HAP-1 (cell line): ENCODE measurements around the gene EYS.

ENCODE experiments used
- DNase-seq, 2 experiments: peaks; one replicate each; pipeline ENCODE4 v3.0.0-alpha.2; 2016 to 2020; ENCODE audit warnings: low spot score in 2 of 2
- H3K27me3 ChIP-seq: fragments of 250-450 bp; sonication (Bioruptor Pico); 2 replicates; pipeline ENCODE4 v1.5.1; 2020; ENCODE audit warnings: low read depth, mild to moderate bottlenecking, moderate library complexity
- H3K36me3 ChIP-seq: fragments of 250-450 bp; sonication (Bioruptor Pico); replicated peaks from 2 replicates; pipeline ENCODE4 v1.5.1; 2020; ENCODE audit warnings: mild to moderate bottlenecking
- H3K4me1 ChIP-seq: fragments of 250-450 bp; sonication (Bioruptor Pico); 2 replicates; pipeline ENCODE4 v1.5.1; 2020; ENCODE audit warnings: mild to moderate bottlenecking
- H3K4me3 ChIP-seq: fragments of 250-450 bp; sonication (Bioruptor Pico); 2 replicates; pipeline ENCODE4 v1.5.1; 2020; ENCODE audit warnings: mild to moderate bottlenecking, moderate library complexity
- H3K9me3 ChIP-seq: fragments of 250-450 bp; sonication (Bioruptor Pico); 2 replicates; pipeline ENCODE4 v1.5.1; 2020; ENCODE audit warnings: mild to moderate bottlenecking, moderate library complexity
- in situ Hi-C: fragments of 300-500 bp; cut with MboI; formaldehyde crosslinking; loops from 3 replicates; pipeline ENCODE4 v1.14.3; 2020; ENCODE audit warnings: low sequenced_read_pairs, inconsistent platforms, mixed read lengths

EYS gene

DNA sequence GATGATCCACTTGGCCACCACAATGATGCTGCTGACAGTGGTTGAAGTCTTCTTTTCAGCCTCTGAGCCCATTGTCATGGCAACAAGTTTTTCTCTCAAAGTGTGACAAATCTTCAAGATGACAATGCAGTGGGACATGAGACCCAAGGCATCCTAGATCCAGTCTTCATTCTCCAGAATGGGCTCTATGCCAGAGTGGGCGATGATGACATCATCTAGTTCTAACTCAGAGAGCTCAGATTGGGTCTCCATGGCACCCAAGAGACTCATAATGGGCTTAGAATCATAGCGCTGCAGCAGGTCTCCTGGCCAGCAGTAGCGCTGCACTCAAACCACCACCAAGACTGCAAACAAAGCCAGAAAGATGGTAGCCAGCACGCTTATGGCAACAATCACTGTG, 973.6 kb downstream of the EYS start:
- H3K27me3 ChIP-seq, result no peaks in the 10 kb centered on the region
- H3K36me3 ChIP-seq, result no peaks in the 10 kb centered on the region
- no peak overlapping the region for H3K4me3 ChIP-seq
- in situ Hi-C loops, result no loop called here
- H3K9me3 ChIP-seq, result no peaks in the 10 kb centered on the region
- no peaks in the 10 kb centered on the region for H3K4me1 ChIP-seq
- DNase-seq, result no peak

- Histone ChIP-seq H3K27me3 (no peaks in the 10 kb centered on the region), H3K36me3 (no peaks in the 10 kb centered on the region), H3K4me3 (no peak overlapping the region), H3K9me3 (no peaks in the 10 kb centered on the region), H3K4me1 (no peaks in the 10 kb centered on the region)
- DNase-seq, result no peak
- in situ Hi-C loops, result no loop called here
These were observed 974.1 kb downstream of the EYS start for GRCh38 chr6:64732888-64733287.

- in situ Hi-C loops, result no loop called here
- no peak overlapping the region for H3K4me3 ChIP-seq
- H3K4me1 ChIP-seq, result no peaks in the 10 kb centered on the region
- H3K9me3 ChIP-seq, result no peaks in the 10 kb centered on the region
- no peak for DNase-seq
- no peaks in the 10 kb centered on the region for H3K27me3 ChIP-seq
- H3K36me3 ChIP-seq, result no peaks in the 10 kb centered on the region
These were observed 977.5 kb downstream of the EYS start for GRCh38 chr6:64729522-64729921.

- in situ Hi-C loops, result no loop called here
- H3K4me3 ChIP-seq, result no peak overlapping the region
- no peak for DNase-seq
- H3K9me3 ChIP-seq, result no peaks in the 10 kb centered on the region
- no peaks in the 10 kb centered on the region for H3K27me3 ChIP-seq
- no peaks in the 10 kb centered on the region for H3K4me1 ChIP-seq
- no peaks in the 10 kb centered on the region for H3K36me3 ChIP-seq
These were observed 980.0 kb downstream of the EYS start for GRCh38 chr6:64727075-64727474.

- Histone ChIP-seq H3K27me3 (no peaks in the 10 kb centered on the region), H3K4me1 (no peaks in the 10 kb centered on the region), H3K4me3 (no peak overlapping the region), H3K9me3 (no peaks in the 10 kb centered on the region), H3K36me3 (no peaks in the 10 kb centered on the region)
- in situ Hi-C loops, result no loop called here
- no peak for DNase-seq
These were observed 982.9 kb downstream of the EYS start for GRCh38 chr6:64724091-64724490.

DNA sequence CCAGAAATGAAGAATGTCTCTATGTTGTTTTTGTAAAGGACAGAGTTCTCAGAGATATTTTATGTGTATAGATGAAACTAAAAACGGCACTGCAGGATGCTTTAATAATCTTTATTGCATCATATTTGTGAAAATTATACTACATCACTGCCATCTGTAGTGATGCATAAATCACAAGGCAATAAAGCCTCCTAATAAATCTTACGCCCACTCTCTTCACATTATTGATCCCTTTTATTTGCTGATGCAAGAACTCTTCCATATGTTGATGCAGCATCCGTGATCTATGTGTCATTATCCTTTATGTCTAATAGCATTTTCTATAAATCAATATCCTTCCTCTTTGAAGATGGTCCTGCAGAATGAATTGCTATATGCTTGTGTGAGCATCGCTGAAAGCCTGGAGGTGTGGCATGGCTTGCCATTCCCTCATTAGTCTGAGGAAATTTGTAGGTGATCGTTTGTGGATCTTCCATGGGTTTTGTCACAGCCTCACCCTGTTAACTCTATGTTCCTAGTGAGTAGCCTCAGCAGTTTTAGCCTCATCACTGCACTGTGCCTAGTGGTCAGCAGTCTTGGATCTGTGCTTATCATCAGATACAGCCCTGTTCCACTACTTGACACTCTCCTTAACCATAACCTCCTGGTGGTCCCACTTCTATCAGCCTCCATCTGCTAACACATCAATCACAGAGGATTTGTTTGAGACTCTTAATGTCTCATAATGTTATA, 983.5 kb downstream of the EYS start:
- in situ Hi-C loops, result no loop called here
- Histone ChIP-seq H3K27me3 (no peaks in the 10 kb centered on the region), H3K9me3 (no peaks in the 10 kb centered on the region), H3K36me3 (no peaks in the 10 kb centered on the region), H3K4me3 (no peak overlapping the region), H3K4me1 (no peaks in the 10 kb centered on the region)
- no peak for DNase-seq

GRCh38 chr6:64721865-64722264, 985.2 kb downstream of the EYS start:
- no peaks in the 10 kb centered on the region for H3K9me3 ChIP-seq
- no peaks in the 10 kb centered on the region for H3K36me3 ChIP-seq
- no peaks in the 10 kb centered on the region for H3K4me1 ChIP-seq
- no peaks in the 10 kb centered on the region for H3K27me3 ChIP-seq
- in situ Hi-C loops, result no loop called here
- no peak for DNase-seq
- H3K4me3 ChIP-seq, result no peak overlapping the region

- Histone ChIP-seq H3K4me1 (no peaks in the 10 kb centered on the region), H3K36me3 (no peaks in the 10 kb centered on the region), H3K27me3 (no peaks in the 10 kb centered on the region), H3K4me3 (no peak overlapping the region), H3K9me3 (no peaks in the 10 kb centered on the region)
- no peak for DNase-seq
- in situ Hi-C loops, result no loop called here
These were observed 989.7 kb downstream of the EYS start for GRCh38 chr6:64717281-64717680.

DNA sequence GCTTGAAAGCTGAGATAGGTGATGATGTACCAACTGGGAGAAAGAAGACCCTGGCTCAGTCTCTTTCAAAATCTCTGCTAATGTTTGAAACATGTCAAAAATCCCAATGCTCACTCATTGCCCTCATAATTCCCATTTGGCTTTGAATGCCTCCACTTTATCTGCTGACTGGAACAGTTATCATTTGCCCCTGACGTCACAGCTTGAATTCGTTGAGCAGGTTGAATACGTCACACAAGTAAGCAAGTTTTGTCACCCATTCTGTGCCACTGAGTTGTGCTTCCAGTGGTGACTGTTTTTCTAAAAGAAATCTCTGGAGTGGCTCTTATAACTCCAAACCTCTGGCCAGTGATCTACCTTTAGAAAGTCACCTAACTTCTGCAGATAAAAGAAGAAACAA, 991.4 kb downstream of the EYS start:
- Histone ChIP-seq H3K9me3 (no peaks in the 10 kb centered on the region), H3K4me1 (no peaks in the 10 kb centered on the region), H3K27me3 (no peaks in the 10 kb centered on the region), H3K36me3 (no peaks in the 10 kb centered on the region), H3K4me3 (no peak overlapping the region)
- in situ Hi-C loops, result no loop called here
- no peak for DNase-seq

GRCh38 chr6:64714073-64714472, 993.0 kb downstream of the EYS start:
- H3K27me3 ChIP-seq, result no peaks in the 10 kb centered on the region
- no peak for DNase-seq
- no peak overlapping the region for H3K4me3 ChIP-seq
- no peaks in the 10 kb centered on the region for H3K4me1 ChIP-seq
- in situ Hi-C loops, result no loop called here
- no peaks in the 10 kb centered on the region for H3K36me3 ChIP-seq
- no peaks in the 10 kb centered on the region for H3K9me3 ChIP-seq

- Histone ChIP-seq H3K9me3 (no peaks in the 10 kb centered on the region), H3K4me3 (no peak overlapping the region), H3K27me3 (no peaks in the 10 kb centered on the region), H3K4me1 (no peaks in the 10 kb centered on the region), H3K36me3 (no peaks in the 10 kb centered on the region)
- in situ Hi-C loops, result no loop called here
- no peak for DNase-seq
These were observed 993.9 kb downstream of the EYS start for GRCh38 chr6:64713175-64713574.

DNA sequence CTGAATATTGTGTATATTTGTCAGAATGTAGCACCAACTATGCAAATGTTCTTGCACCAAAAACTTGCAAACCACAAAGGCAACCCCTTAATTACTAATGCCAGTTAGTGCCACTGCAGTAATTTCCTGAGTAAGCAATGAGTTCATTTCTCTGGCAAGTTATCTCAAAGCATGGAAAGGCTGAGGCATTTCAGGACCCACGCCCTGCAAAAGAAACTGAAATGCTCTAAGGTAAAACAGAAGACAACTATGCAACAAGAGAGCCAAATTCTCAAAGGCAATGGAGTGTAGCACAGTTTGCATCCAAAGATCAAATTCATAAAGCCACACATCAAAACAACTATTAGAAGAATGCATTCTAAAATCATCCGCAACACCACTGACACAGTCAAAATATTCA, 994.4 kb downstream of the EYS start:
- Histone ChIP-seq H3K36me3 (no peaks in the 10 kb centered on the region), H3K4me1 (no peaks in the 10 kb centered on the region), H3K9me3 (no peaks in the 10 kb centered on the region), H3K4me3 (no peak overlapping the region), H3K27me3 (no peaks in the 10 kb centered on the region)
- DNase-seq, result no peak
- in situ Hi-C loops, result no loop called here

- Histone ChIP-seq H3K9me3 (no peaks in the 10 kb centered on the region), H3K4me1 (no peaks in the 10 kb centered on the region), H3K36me3 (no peaks in the 10 kb centered on the region), H3K4me3 (no peak overlapping the region), H3K27me3 (no peaks in the 10 kb centered on the region)
- DNase-seq, result no peak
- in situ Hi-C loops, result no loop called here
These were observed 1003.1 kb downstream of the EYS start for GRCh38 chr6:64703922-64704321.

GRCh38 chr6:64696053-64696452, 1011.0 kb downstream of the EYS start:
- Histone ChIP-seq H3K36me3 (no peaks in the 10 kb centered on the region), H3K9me3 (no peaks in the 10 kb centered on the region), H3K4me1 (no peaks in the 10 kb centered on the region), H3K4me3 (no peak overlapping the region), H3K27me3 (no peaks in the 10 kb centered on the region)
- in situ Hi-C loops, result no loop called here
- DNase-seq, result no peak

GRCh38 chr6:64694356-64694755, 1012.7 kb downstream of the EYS start:
- no peaks in the 10 kb centered on the region for H3K4me1 ChIP-seq
- no peaks in the 10 kb centered on the region for H3K36me3 ChIP-seq
- no peak overlapping the region for H3K4me3 ChIP-seq
- H3K9me3 ChIP-seq, result no peaks in the 10 kb centered on the region
- H3K27me3 ChIP-seq, result no peaks in the 10 kb centered on the region
- no peak for DNase-seq
- in situ Hi-C loops, result no loop called here
